H1 (cell line): ENCODE measurements around the gene ARTN. TPM values are rescaled to one million over a fixed set of nuclear protein-coding genes. Genes with fewer than 3 reads are reported as not detected.

Experiments
- BRCA1 ChIP-seq: IDR thresholded peaks from 2 replicates; pipeline ENCODE4 v1.6.1; 2012; ENCODE audit warnings: low read depth, low read length, improper control_type of control experiment
- CBX8 ChIP-seq: fragments of 300-800, 300-1000 bp; sonication (generic); IDR thresholded peaks from 2 replicates; pipeline ENCODE4 v1.7.1; 2016; ENCODE audit warnings: low read depth, low read length, borderline replicate concordance
- FOSL1 ChIP-seq: IDR thresholded peaks from 2 replicates; pipeline ENCODE4 v1.6.1; 2011; ENCODE audit warnings: mild to moderate bottlenecking, low read depth, low read length, moderate library complexity; ENCODE audit not compliant: insufficient read depth
- SIN3A ChIP-seq, 2 experiments: IDR thresholded peaks in 1 of 2; conservative IDR thresholded peaks in 1 of 2; 2 replicates each; pipeline ENCODE4 v1.6.1; 2011 to 2012; ENCODE audit warnings: low read length in 2 of 2, improper control_type of control experiment in 1 of 2, low read depth in 1 of 2, mild to moderate bottlenecking in 1 of 2
- SRF ChIP-seq: IDR thresholded peaks from 2 replicates; pipeline ENCODE4 v1.6.1; 2011; ENCODE audit warnings: mild to moderate bottlenecking, low read depth, low read length, moderate library complexity
- TEAD4 ChIP-seq: IDR thresholded peaks from 2 replicates; pipeline ENCODE4 v1.6.1; 2012; ENCODE audit warnings: low read depth, low read length, inconsistent platforms, mixed read lengths
- YY1 ChIP-seq: IDR thresholded peaks from 2 replicates; pipeline ENCODE4 v1.6.1; 2011; ENCODE audit warnings: low read depth, mild to moderate bottlenecking, low read length
- polyA plus RNA-seq, 7 experiments: library from polyadenylated mRNA; depleted of rRNA in 3 of 7; stranded (reverse) in 5 of 7; unstranded in 2 of 7; fragments of >200 nt in 5 of 7; fragments of 200-250 nt in 2 of 7; gene quantifications; 1 replicate in 5 of 7; 2 replicates in 1 of 7; 4 replicates in 1 of 7; pipeline versions ENCODE4 v1.2.1 to v1.2.3, GENCODE V29; 2011 to 2013; ENCODE audit warnings: missing spikeins in 2 of 7, mixed read lengths in 2 of 7
- total RNA-seq: library from RNA; stranded (reverse); fragmentation: NEBNext Ultra II Directional; extraction: Animal tissue kit (Norgen Biotek cat#: 25700); gene quantifications from 2 replicates; pipeline ENCODE4 v1.2.1, GENCODE V29; 2021
- TF ChIP-seq, protein P1 (sequence below): IDR thresholded peaks from 2 replicates; pipeline ENCODE4 v1.6.1; 2011; ENCODE audit warnings: low read depth, mild to moderate bottlenecking, low read length; ENCODE audit not compliant: insufficient read depth

ARTN gene
- total and polyA plus RNA-seq, 2 of the 8 experiments (the other 6 are each of a cell fraction or from before 2014, with no cell fraction given), result 13.5 to 22.7 TPM

GRCh38 chr1:43912607-43913006 is 21.0 kb upstream of the ARTN start (continued):
- peak; percentile 38; the same call in 1 of the 2 replicates for TF ChIP-seq YY1
- TF ChIP-seq BRCA1, result no peak
- TF ChIP-seq, protein P1, sequence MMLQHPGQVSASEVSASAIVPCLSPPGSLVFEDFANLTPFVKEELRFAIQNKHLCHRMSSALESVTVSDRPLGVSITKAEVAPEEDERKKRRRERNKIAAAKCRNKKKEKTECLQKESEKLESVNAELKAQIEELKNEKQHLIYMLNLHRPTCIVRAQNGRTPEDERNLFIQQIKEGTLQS, result peak; percentile 54; the same call in 1 of the 2 replicates
- no peak for TF ChIP-seq FOSL1
- TF ChIP-seq SIN3A (conservative IDR thresholded peaks at IDR 0.05 in 1 of 2, IDR thresholded peaks at IDR 0.05 in 1 of 2; ENCODE audit: low read depth in 1 of 2, low read length in 2 of 2), result peak; percentile 65 to 84; a peak in 2 of 4 replicates
- TF ChIP-seq TEAD4, result peak; percentile 95
- TF ChIP-seq CBX8, result no peak
- no peak for TF ChIP-seq SRF
